Transverse colon (tissue), 4 donors: Measurements from ENCODE around the gene PRDX2. TPM values are rescaled to one million over a fixed set of nuclear protein-coding genes. Genes with fewer than 3 reads are reported as not detected.

Experiments used
- DNase-seq: peaks from one replicate; pipeline ENCODE4 v3.0.0-alpha.2; 2019
- H3K27ac ChIP-seq, 4 donors: fragments of 200-600 bp; sonication (generic); 2 replicates each; pipeline ENCODE4 v1.5.1; 2016 to 2018; ENCODE audit warnings: inconsistent platforms in 4 of 4
- H3K27me3 ChIP-seq: fragments of 200-600 bp; sonication (generic); 2 replicates; pipeline ENCODE4 v1.5.1; 2017; ENCODE audit warnings: inconsistent platforms
- H3K36me3 ChIP-seq, 4 donors: fragments of 200-600 bp; sonication (generic); 2 replicates each; pipeline ENCODE4 v1.5.1; 2017 to 2019; ENCODE audit warnings: inconsistent platforms in 4 of 4
- H3K4me1 ChIP-seq, 4 donors: fragments of 200-600 bp; sonication (generic); 2 replicates each; pipeline ENCODE4 v1.5.1; 2017 to 2020; ENCODE audit warnings: inconsistent platforms in 4 of 4
- H3K4me3 ChIP-seq, 4 donors: fragments of 200-600 bp; sonication (generic); 1 replicate in 1 of 4; 2 replicates in 3 of 4; pipeline versions ENCODE4 v1.5.1 to v1.6.1; 2017 to 2019; ENCODE audit warnings: inconsistent platforms in 4 of 4
- H3K9me3 ChIP-seq, 2 donors: fragments of 200-600 bp; sonication (generic); 2 replicates each; pipeline ENCODE4 v1.5.1; 2017 to 2019; ENCODE audit warnings: inconsistent platforms in 2 of 2
- EP300 ChIP-seq: sonication (generic); formaldehyde crosslinking; IDR thresholded peaks from one replicate; pipeline ENCODE4 v1.6.1; 2017; ENCODE audit warnings: antibody characterized with exemption, low read depth
- POLR2A ChIP-seq: fragments of 450-650 bp; IDR thresholded peaks from one replicate; pipeline ENCODE4 v1.6.1; 2016; ENCODE audit warnings: antibody characterized with exemption, mild to moderate bottlenecking, moderate library complexity
- POLR2AphosphoS5 ChIP-seq, 3 donors: sonication (generic); formaldehyde crosslinking; IDR thresholded peaks; one replicate each; pipeline ENCODE4 v1.6.1; 2016; ENCODE audit warnings: antibody characterized with exemption in 3 of 3
- WGBS, 2 donors: methylation state at CpG; one replicate each; pipeline ENCODE4 v1.1.5; 2018; ENCODE audit warnings: low coverage in 1 of 2; 5-methylcytosine and 5-hydroxymethylcytosine counted together
- in situ Hi-C, 4 donors: fragments of 200-750 bp; cut with MboI; loops; one replicate each; pipeline versions ENCODE4 v1.15.0 to v1.15.1; 2017; ENCODE audit warnings: low sequenced_read_pairs in 3 of 4, low pct_ligation_motif_present in 1 of 4, low pct_unique_long_range_greater_than_20kb in 1 of 4
- intact Hi-C: fragments of 100-400 bp; cut with DNase I; formaldehyde crosslinking; loops from one replicate; pipeline ENCODE4 v1.15.1; 2023; ENCODE audit warnings: low total_unique reads
- total RNA-seq, 4 donors: library from RNA; depleted of rRNA; stranded (reverse); fragments of >200 nt; gene quantifications; one replicate each; pipeline ENCODE4 v1.1.0, GENCODE V29; 2016
- TF ChIP-seq, protein P1 (sequence below), 5 experiments: fragments of 200-600 bp in 3 of 5; fragments of 450-650 bp in 2 of 5; sonication (generic) in 3 of 5; IDR thresholded peaks; 1 replicate in 2 of 5; 2 replicates in 3 of 5; pipeline ENCODE4 v1.5.1; 2016 to 2017; ENCODE audit warnings: antibody characterized with exemption in 5 of 5, inconsistent platforms in 3 of 5, mild to moderate bottlenecking in 2 of 5, moderate library complexity in 1 of 5

Gene PRDX2
- total RNA-seq, 4 donors from 2014 or later, result 172 to 357 (median 198) TPM

DNA sequence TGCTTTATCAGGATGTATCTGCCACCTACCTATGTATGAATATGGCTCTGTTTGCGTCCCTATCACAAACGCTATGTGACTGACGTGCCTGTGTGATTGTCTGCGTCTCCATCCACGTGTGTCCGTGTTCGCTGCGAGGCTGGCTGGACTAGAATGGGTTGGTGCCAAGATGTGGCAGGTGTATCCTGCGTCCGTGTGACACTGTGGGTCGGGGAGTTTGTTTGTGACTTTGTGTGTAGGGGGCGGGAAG lies 19.5 kb downstream of the PRDX2 start:
- H3K27me3 ChIP-seq, result no peaks in the 10 kb centered on the region
- DNase-seq, result no peak
- no peaks in the 10 kb centered on the region for H3K36me3 ChIP-seq
- in situ Hi-C loops, result no loop called here
- intact Hi-C loops, result loop anchor here (10.0 kb wide), 1 partner anchor 373 kb away; the partner anchor contains the start of genes IER2 and STX10
- TF ChIP-seq, protein P1, sequence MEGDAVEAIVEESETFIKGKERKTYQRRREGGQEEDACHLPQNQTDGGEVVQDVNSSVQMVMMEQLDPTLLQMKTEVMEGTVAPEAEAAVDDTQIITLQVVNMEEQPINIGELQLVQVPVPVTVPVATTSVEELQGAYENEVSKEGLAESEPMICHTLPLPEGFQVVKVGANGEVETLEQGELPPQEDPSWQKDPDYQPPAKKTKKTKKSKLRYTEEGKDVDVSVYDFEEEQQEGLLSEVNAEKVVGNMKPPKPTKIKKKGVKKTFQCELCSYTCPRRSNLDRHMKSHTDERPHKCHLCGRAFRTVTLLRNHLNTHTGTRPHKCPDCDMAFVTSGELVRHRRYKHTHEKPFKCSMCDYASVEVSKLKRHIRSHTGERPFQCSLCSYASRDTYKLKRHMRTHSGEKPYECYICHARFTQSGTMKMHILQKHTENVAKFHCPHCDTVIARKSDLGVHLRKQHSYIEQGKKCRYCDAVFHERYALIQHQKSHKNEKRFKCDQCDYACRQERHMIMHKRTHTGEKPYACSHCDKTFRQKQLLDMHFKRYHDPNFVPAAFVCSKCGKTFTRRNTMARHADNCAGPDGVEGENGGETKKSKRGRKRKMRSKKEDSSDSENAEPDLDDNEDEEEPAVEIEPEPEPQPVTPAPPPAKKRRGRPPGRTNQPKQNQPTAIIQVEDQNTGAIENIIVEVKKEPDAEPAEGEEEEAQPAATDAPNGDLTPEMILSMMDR (IDR thresholded peaks at IDR 0.05), result no peak
- no peak for TF ChIP-seq POLR2AphosphoS5 (IDR thresholded peaks at IDR 0.05)
- TF ChIP-seq EP300, result no peak
- TF ChIP-seq POLR2A, result no peak
- H3K9me3 ChIP-seq, result no peaks in the 10 kb centered on the region
- H3K4me1 ChIP-seq, result peaks cover 41 to 78% (median 67%) of the 10 kb centered on the region in 4 donors
- 1% methylated on average over 12 of the region's 12 CpGs; no CpG with 5 or more reads in 1 of the 2 donors for WGBS, 2 donors
- H3K4me3 ChIP-seq, result peak overlapping the region; percentile 27 to 50 (median 36)
- peak overlapping the region; percentile 97 to 99 (median 98) for H3K27ac ChIP-seq

DNA sequence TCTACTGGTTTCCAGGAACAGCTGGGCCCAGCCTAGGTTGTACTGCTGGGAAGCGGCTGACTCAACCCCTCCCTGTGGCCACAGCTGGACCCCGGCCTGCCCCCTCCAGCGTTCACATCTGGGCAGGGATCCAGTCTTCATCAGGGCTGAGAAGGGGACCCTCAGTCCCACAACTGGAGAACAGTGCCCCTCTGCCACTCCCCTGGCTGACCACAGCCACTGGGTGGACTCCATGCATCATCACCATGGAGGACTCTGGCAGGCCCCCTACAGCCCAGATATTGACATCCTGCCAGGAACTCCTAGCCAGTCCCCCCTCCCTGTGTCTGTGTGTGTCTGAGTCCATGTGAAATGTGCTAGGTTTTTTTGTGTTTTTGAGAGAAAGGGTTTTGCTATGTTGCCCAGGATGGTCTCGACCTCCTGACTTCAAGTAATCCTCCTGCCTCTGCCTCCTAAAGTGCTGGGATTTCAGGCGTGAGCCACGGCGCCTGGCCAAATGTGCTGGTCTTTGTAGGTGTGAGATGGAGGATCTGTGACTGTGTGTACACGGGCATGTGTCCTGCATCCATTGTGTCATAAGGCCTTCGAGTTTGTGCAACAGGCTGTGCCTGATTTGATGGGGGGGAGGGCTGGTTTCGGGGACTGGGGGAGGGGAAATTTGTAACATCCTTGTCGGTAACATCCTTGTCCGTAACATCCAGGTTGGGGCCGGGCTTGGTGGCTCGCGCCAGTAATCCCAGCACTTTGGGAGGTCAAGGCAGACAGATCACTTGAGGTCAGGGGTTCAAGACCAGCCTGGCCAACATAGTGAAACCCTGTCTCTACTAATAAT lies 22.2 kb downstream of the PRDX2 start:
- peaks cover 25 to 63% (median 53%) of the 10 kb centered on the region in 4 donors for H3K4me1 ChIP-seq
- DNase-seq, result peak; percentile 46

DNA sequence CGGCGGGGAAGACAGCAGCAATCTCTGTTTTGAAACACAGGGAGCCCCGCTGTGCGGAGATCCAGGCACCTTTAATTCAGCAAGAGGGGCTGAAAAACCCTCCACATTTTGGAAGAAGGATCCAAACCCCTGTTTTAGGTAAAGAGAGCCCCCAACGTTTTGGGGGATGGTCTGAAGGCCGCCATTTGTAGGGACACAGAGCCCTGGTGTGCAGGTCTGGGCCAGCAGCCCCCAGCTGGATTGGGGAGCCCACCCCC lies 22.8 kb downstream of the PRDX2 start:
- intact Hi-C loops (no loop called here), in situ Hi-C loops (no loop called here)
- Histone ChIP-seq H3K4me1 (peaks cover 22 to 62% (median 48%) of the 10 kb centered on the region in 4 donors), H3K9me3 (no peaks in the 10 kb centered on the region), H3K4me3 (peak overlapping the region in 2 of 4 donors; percentile 51 to 59), H3K36me3 (no peaks in the 10 kb centered on the region), H3K27me3 (no peaks in the 10 kb centered on the region), H3K27ac (peak overlapping the region; percentile 91 to 94 (median 94))
- DNase-seq, result no peak
- WGBS, 2 donors, result 52% methylated on average over 6 of the region's 6 CpGs; no CpG with 5 or more reads in 1 of the 2 donors
- TF ChIP-seq POLR2A (no peak), POLR2AphosphoS5 (IDR thresholded peaks at IDR 0.05) (no peak), EP300 (no peak)
- TF ChIP-seq, protein P1 (IDR thresholded peaks at IDR 0.05), result no peak

More for the DNA sequence above, 22.2 kb downstream of the PRDX2 start:
- intact Hi-C loops, result no loop called here
- Histone ChIP-seq H3K27me3 (no peaks in the 10 kb centered on the region), H3K27ac (peak overlapping the region; percentile 91 to 94 (median 94)), H3K9me3 (no peaks in the 10 kb centered on the region), H3K4me3 (peak overlapping the region in 1 of 4 donors; percentile 59), H3K36me3 (no peaks in the 10 kb centered on the region)
- in situ Hi-C loops, result no loop called here
- TF ChIP-seq POLR2AphosphoS5 (IDR thresholded peaks at IDR 0.05), result peak; percentile 20 to 62 (median 29)
- TF ChIP-seq POLR2A, result no peak
- TF ChIP-seq, protein P1 (IDR thresholded peaks at IDR 0.05), result no peak
- TF ChIP-seq EP300, result no peak
- WGBS, 2 donors, result 61% methylated on average over 14 of the region's 15 CpGs; no CpG with 5 or more reads in 1 of the 2 donors

GRCh38 chr19:12778017-12778904 lies 23.3 kb downstream of the PRDX2 start:
- H3K9me3 ChIP-seq, result no peaks in the 10 kb centered on the region
- H3K4me3 ChIP-seq, result peak overlapping the region; percentile 27 to 59 (median 46)
- in situ Hi-C loops, result no loop called here
- H3K27ac ChIP-seq, result peak overlapping the region; percentile 91 to 94 (median 94)
- H3K36me3 ChIP-seq, result no peaks in the 10 kb centered on the region
- intact Hi-C loops, result no loop called here
- peak; percentile 78 for DNase-seq
- no peaks in the 10 kb centered on the region for H3K27me3 ChIP-seq
- 2 to 17% methylated on average over 3 to 42 of the region's 44 CpGs for WGBS, 2 donors
- TF ChIP-seq, protein P1 (IDR thresholded peaks at IDR 0.05), result no peak
- TF ChIP-seq POLR2A, result peak; percentile 57
- TF ChIP-seq POLR2AphosphoS5 (IDR thresholded peaks at IDR 0.05), result peak; percentile 47 to 61 (median 51)
- H3K4me1 ChIP-seq, result peaks cover 16 to 61% (median 43%) of the 10 kb centered on the region in 4 donors
